ENCODE data around the gene MRPL52.
"Not testable (repeated sequence)": the region's sequence is repeated elsewhere in the genome, so short reads cannot be mapped to it uniquely, and the experiment has no call there.

DNA sequence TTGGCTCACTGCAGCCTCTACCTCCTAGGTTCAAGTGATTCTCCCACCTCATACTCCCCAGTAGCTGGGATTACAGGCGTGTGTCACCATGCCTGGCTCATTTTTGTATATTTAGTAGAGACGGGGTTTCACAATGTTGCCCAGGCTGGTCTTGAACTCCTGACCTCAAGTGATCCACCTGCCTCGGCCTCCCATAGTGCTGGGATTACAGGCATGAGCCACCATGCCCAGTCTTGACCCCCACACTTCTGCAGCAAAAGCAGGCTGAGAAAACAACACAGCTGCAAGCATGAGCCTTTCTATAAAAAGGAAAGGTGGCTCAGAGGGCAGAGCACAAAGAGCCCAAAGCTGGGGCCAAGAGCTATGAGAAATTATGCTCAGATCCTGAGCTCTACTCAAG lies 30.7 kb downstream of the MRPL52 start:
- TF ChIP-seq EZH2 (IDR thresholded peaks at IDR 0.05); POLR2A (IDR thresholded peaks at IDR 0.05; ENCODE audit: borderline replicate concordance, extremely low read depth, insufficient read depth, insufficient read length); MAX (IDR thresholded peaks at IDR 0.05): not testable (repeated sequence)
- TF ChIP-seq, protein P1, sequence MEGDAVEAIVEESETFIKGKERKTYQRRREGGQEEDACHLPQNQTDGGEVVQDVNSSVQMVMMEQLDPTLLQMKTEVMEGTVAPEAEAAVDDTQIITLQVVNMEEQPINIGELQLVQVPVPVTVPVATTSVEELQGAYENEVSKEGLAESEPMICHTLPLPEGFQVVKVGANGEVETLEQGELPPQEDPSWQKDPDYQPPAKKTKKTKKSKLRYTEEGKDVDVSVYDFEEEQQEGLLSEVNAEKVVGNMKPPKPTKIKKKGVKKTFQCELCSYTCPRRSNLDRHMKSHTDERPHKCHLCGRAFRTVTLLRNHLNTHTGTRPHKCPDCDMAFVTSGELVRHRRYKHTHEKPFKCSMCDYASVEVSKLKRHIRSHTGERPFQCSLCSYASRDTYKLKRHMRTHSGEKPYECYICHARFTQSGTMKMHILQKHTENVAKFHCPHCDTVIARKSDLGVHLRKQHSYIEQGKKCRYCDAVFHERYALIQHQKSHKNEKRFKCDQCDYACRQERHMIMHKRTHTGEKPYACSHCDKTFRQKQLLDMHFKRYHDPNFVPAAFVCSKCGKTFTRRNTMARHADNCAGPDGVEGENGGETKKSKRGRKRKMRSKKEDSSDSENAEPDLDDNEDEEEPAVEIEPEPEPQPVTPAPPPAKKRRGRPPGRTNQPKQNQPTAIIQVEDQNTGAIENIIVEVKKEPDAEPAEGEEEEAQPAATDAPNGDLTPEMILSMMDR (IDR thresholded peaks at IDR 0.05 in 2 of 3, conservative IDR thresholded peaks at IDR 0.05 in 1 of 3; ENCODE audit: borderline replicate concordance in 1 of 3, insufficient read depth in 1 of 3, low read depth in 2 of 3, low read length in 2 of 3) = not testable (repeated sequence)
